GM21737 (cell line): ENCODE data around the gene CAV1.

Experiments
- ATAC-seq: cut with Tn5 transposase; IDR thresholded peaks from one replicate; pipeline ENCODE4 v1.9.1; 2021; ENCODE audit warnings: mild to moderate bottlenecking, moderate library complexity; ENCODE audit not compliant: unreplicated experiment

Gene CAV1

GRCh38 chr7:116598861-116599260 is 74.0 kb downstream of the CAV1 start:
- ATAC-seq, result no peak

DNA sequence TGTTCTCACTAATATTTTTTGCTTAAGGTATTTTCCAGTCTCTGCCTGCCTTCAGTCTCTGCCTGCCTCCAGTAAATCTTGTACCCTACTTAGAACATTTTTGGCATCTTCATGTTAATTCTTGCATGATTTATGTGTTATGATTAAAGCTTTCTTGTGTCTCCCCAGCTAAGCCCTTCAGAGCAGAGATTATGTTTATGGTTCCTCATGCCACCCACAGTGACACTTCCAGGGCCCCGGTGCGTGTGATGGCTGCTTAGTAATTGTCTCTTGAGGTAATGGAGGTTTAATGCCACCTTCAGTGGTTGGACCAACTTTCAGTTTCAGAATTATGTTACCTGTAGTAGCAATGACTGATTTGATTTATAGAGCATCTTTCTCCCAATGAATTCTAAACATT is 76.6 kb downstream of the CAV1 start:
- ATAC-seq, result no peak

DNA sequence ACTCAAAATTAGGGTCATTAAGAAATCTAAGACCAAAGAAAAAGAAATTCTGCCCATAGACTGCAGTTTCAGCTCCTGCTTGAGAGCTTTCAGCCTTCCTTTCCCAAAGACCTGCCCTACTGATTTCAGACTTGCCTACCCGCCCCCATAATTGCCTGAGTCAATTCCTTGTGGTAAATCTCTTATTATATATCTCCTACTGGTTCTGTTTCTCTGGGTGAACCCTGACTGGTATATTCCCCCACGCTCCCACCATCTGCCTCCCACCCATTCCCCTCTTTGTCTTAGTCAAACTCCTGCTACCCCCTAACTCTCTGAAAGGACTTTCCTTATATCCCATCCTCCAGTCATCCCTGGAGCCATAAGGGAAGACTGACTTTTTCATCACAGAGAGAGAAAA is 82.5 kb downstream of the CAV1 start:
- no peak for ATAC-seq

DNA sequence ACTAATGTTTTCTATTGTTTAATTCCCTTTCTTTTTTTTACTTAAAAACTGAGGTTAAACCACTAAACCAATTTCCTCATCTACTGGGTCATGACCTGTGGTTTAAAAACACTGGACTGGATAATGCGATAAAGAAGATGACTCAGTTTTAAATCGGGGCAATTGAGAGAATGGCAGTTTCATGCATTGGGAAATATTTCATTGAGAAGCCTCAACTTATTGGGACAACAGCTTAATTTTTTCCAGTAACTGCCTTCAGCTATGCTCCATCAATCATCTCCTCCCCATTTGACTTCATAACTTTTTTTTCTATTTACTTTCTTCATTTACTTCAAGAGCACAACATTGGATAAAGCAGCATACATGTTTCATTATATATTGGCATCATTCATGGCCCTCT is 85.4 kb downstream of the CAV1 start:
- ATAC-seq, result no peak

- ATAC-seq, result no peak
These were observed 85.9 kb downstream of the CAV1 start for GRCh38 chr7:116610721-116611120.
